HEK293 (cell line): ENCODE results near the gene QRICH2.
A peak's percentile ranks its signal among the peaks of the same experiment; 100 is the strongest.

Experiments used
- CTCF ChIA-PET: fragments of 350-600 bp; formaldehyde crosslinking; extraction: SDS; loops from one replicate; lab custom pipeline; 2021; ENCODE audit warnings: antibody characterized with exemption; lab: Yijun Ruan, JAX
- POLR2A ChIA-PET: fragments of 300-600 bp; formaldehyde crosslinking; extraction: SDS; loops from one replicate; lab custom pipeline; 2020; ENCODE audit warnings: antibody characterized with exemption, inconsistent platforms; lab: Yijun Ruan, JAX
- H3K27ac ChIP-seq: fragments of 200-500 bp; sonication (Bioruptor generic); 2 replicates; pipeline ENCODE4 v1.5.1; 2014; ENCODE audit warnings: low read depth, low read length, control low read depth, inconsistent platforms; ENCODE audit errors: extremely low read depth
- H3K36me3 ChIP-seq, 2 experiments: fragments of 200-500 bp in 1 of 2; sonication (Bioruptor generic) in 1 of 2; 1 replicate in 1 of 2; 2 replicates in 1 of 2; pipeline ENCODE4 v1.5.1; 2014 to 2017; ENCODE audit warnings: inconsistent platforms in 2 of 2, low read length in 2 of 2; ENCODE audit not compliant: control insufficient read depth in 2 of 2, insufficient read depth in 1 of 2
- H3K4me1 ChIP-seq: fragments of 200-500 bp; sonication (Bioruptor generic); 2 replicates; pipeline ENCODE4 v1.5.1; 2014; ENCODE audit warnings: mild to moderate bottlenecking, low read length, inconsistent platforms; ENCODE audit not compliant: control insufficient read depth, insufficient read depth
- H3K4me3 ChIP-seq: 2 replicates; pipeline ENCODE4 v1.5.1; 2011; ENCODE audit warnings: low read depth, mild to moderate bottlenecking, control low read depth, low read length, moderate library complexity
- H3K9me3 ChIP-seq: fragments of 200-500 bp; sonication (Bioruptor generic); 2 replicates; pipeline ENCODE4 v1.5.1; 2014; ENCODE audit warnings: low read depth, low read length, inconsistent platforms; ENCODE audit not compliant: control insufficient read depth, insufficient read depth
- GLIS2 ChIP-seq: fragments of 450-650 bp; formaldehyde crosslinking; IDR thresholded peaks from 2 replicates; pipeline ENCODE4 v1.5.1; 2016; ENCODE audit warnings: missing biosample characterization, missing genetic modification characterization
- IKZF3 ChIP-seq: fragments of 450-650 bp; IDR thresholded peaks from 2 replicates; pipeline ENCODE4 v1.5.0; 2018; ENCODE audit warnings: missing biosample characterization, mild to moderate bottlenecking, missing genetic modification characterization, moderate library complexity
- KLF1 ChIP-seq: fragments of 450-650 bp; formaldehyde crosslinking; IDR thresholded peaks from 2 replicates; pipeline ENCODE4 v1.5.1; 2016; ENCODE audit warnings: missing biosample characterization, missing genetic modification characterization
- OSR2 ChIP-seq: fragments of 450-650 bp; formaldehyde crosslinking; IDR thresholded peaks from 2 replicates; pipeline ENCODE4 v1.5.1; 2016; ENCODE audit warnings: missing biosample characterization, missing genetic modification characterization
- PBX3 ChIP-seq: sonication (generic); formaldehyde crosslinking; IDR thresholded peaks from 2 replicates; pipeline ENCODE4 v1.8.1; 2022; ENCODE audit warnings: mild to moderate bottlenecking, moderate library complexity, missing genetic modification reagents
- REPIN1 ChIP-seq: fragments of 450-650 bp; formaldehyde crosslinking; IDR thresholded peaks from 2 replicates; pipeline ENCODE4 v1.5.1; 2017; ENCODE audit warnings: missing biosample characterization, missing genetic modification characterization, low read depth
- SP2 ChIP-seq: fragments of 450-650 bp; formaldehyde crosslinking; IDR thresholded peaks from 2 replicates; pipeline ENCODE4 v1.5.1; 2016; ENCODE audit warnings: missing biosample characterization, missing genetic modification characterization
- SP3 ChIP-seq: fragments of 450-650 bp; formaldehyde crosslinking; IDR thresholded peaks from 2 replicates; pipeline ENCODE4 v1.5.1; 2016; ENCODE audit warnings: missing biosample characterization, missing genetic modification characterization
- TCF7L2 ChIP-seq: IDR thresholded peaks from 2 replicates; pipeline ENCODE4 v1.6.1; 2011; ENCODE audit warnings: low read depth, mild to moderate bottlenecking, inconsistent platforms, low read length, moderate library complexity, borderline replicate concordance
- WT1 ChIP-seq: fragments of 450-650 bp; formaldehyde crosslinking; IDR thresholded peaks from 2 replicates; pipeline ENCODE4 v1.5.1; 2016; ENCODE audit warnings: missing biosample characterization, missing genetic modification characterization
- ZBTB8A ChIP-seq: fragments of 450-650 bp; formaldehyde crosslinking; IDR thresholded peaks from 2 replicates; pipeline ENCODE4 v1.5.1; 2016; ENCODE audit warnings: missing biosample characterization, missing genetic modification characterization
- ZFHX2 ChIP-seq: fragments of 450-650 bp; formaldehyde crosslinking; conservative IDR thresholded peaks from 2 replicates; pipeline ENCODE4 v1.5.1; 2016; ENCODE audit warnings: missing biosample characterization, missing genetic modification characterization
- ZNF132 ChIP-seq: fragments of 450-650 bp; formaldehyde crosslinking; IDR thresholded peaks from 2 replicates; pipeline ENCODE4 v1.5.1; 2017; ENCODE audit warnings: missing biosample characterization, missing genetic modification characterization, borderline replicate concordance
- ZNF169 ChIP-seq: fragments of 450-650 bp; formaldehyde crosslinking; IDR thresholded peaks from 2 replicates; pipeline ENCODE4 v1.5.1; 2016; ENCODE audit warnings: missing biosample characterization, missing genetic modification characterization
- ZNF37A ChIP-seq: fragments of 450-650 bp; IDR thresholded peaks from 2 replicates; pipeline ENCODE4 v1.5.1; 2018; ENCODE audit warnings: missing biosample characterization, missing genetic modification characterization
- ZNF555 ChIP-seq: fragments of 450-650 bp; formaldehyde crosslinking; conservative IDR thresholded peaks from 2 replicates; pipeline ENCODE4 v1.5.1; 2017; ENCODE audit warnings: missing biosample characterization, mild to moderate bottlenecking, missing genetic modification characterization, inconsistent platforms
- ZNF600 ChIP-seq: fragments of 450-650 bp; formaldehyde crosslinking; IDR thresholded peaks from 2 replicates; pipeline ENCODE4 v1.5.1; 2016; ENCODE audit warnings: missing biosample characterization, missing genetic modification characterization
- ZNF610 ChIP-seq: fragments of 450-650 bp; formaldehyde crosslinking; IDR thresholded peaks from 2 replicates; pipeline ENCODE4 v1.5.1; 2016; ENCODE audit warnings: missing biosample characterization, missing genetic modification characterization, borderline replicate concordance
- ZNF660 ChIP-seq: fragments of 450-650 bp; IDR thresholded peaks from 2 replicates; pipeline ENCODE4 v1.5.1; 2018; ENCODE audit warnings: missing biosample characterization, mild to moderate bottlenecking, missing genetic modification characterization
- ZSCAN18 ChIP-seq: fragments of 450-650 bp; formaldehyde crosslinking; IDR thresholded peaks from 2 replicates; pipeline ENCODE4 v1.5.1; 2016; ENCODE audit warnings: missing biosample characterization, missing genetic modification characterization
- TF ChIP-seq, protein P1 (sequence below): fragments of 450-650 bp; formaldehyde crosslinking; IDR thresholded peaks from 2 replicates; pipeline ENCODE4 v1.5.1; 2017; ENCODE audit warnings: missing biosample characterization, missing genetic modification characterization
- TF ChIP-seq, protein P2 (sequence below): fragments of 450-650 bp; formaldehyde crosslinking; IDR thresholded peaks from 2 replicates; pipeline ENCODE4 v1.5.1; 2016; ENCODE audit warnings: missing biosample characterization, missing genetic modification characterization
- TF ChIP-seq, protein P3 (sequence below): fragments of 450-650 bp; formaldehyde crosslinking; IDR thresholded peaks from 2 replicates; pipeline ENCODE4 v1.5.1; 2016; ENCODE audit warnings: missing biosample characterization, missing genetic modification characterization
- TF ChIP-seq, protein P4 (sequence below): fragments of 450-650 bp; formaldehyde crosslinking; IDR thresholded peaks from 2 replicates; pipeline ENCODE4 v1.5.1; 2016; ENCODE audit warnings: missing biosample characterization, missing genetic modification characterization

Gene QRICH2

DNA sequence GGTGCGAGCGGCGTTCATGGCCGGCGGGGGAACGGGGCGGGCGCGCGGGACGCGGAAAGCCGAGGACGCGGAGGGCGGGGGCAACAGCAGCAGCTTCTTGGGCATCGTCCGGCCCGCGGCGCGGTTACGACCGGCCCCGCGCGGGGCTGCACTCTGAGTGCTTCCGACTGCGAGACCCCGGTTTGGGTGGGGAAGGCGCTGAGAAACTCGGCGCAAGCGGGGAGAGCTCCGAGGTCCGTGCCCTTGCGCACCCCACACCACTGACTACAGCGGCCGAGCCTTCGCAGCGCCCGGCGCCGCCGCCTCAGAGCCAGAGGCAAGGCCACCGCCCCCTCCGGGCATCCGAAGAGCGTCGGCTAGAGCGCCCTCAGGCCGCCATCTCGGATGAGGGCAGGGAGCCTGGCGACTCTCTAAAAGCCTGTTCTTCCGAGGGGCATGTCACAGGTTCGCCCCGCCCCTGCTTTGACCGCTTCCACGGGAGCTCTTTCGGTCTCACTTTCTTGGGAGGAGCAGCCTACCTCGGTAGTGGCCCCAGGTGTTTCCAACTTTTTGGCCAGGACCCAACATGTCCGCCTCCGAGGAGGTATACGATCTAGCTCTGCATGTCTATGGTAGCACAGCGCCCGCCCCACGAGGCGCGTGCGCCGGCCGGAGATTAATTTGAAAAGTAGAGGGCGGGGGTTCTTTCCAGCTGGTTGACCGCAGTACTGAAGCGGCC, 45.7 kb upstream of the QRICH2 start, which contains the start of gene PRPSAP1 (continued):
- TF ChIP-seq SP3 (tag by site-specific recombination) (peak; percentile 99), OSR2 (tag by site-specific recombination) (no peak; the same call in 1 of the 2 replicates), ZNF132 (tag by site-specific recombination) (no peak), ZNF610 (tag by site-specific recombination) (peak; percentile 80), ZBTB8A (tag by site-specific recombination) (peak; percentile 92), REPIN1 (tag by site-specific recombination) (peak; percentile 65; the same call in 1 of the 2 replicates), ZNF37A (tag by site-specific recombination) (no peak)

DNA sequence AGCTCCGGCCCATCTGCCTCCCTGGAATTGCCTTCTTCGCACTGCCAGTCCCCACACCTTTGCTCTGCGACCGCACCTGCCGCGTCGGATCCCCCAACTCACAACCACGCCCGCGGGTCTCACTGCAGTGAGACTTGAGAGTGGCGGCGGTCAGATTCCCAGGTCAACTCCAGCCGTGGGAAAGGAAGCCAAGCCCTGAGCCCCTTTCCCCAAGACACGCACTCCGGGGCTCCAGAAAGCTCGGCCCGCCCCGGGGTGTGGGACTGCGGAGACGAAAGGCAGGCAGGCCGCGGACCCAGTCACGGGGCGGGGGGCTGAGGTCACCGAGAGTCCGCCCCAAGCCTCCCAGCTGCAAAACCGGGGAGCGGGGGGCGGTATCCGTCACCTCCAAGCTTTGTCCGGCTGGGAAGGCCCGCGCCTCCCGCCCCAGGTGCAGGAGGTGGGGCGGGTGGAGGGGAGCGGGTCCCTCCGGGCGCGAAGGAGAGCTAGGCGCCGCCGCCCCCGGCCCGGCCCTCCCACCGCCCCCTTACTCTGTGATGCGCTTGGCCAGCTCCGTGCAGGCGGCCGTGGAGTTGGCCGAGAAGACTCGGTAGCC, 45.0 kb upstream of the QRICH2 start:
- H3K27ac ChIP-seq, result peak overlapping the region; percentile 96
- ChIA-PET CTCF (interaction anchor here (0.6 to 3.5 kb wide), 12 partner anchors 9 to 754 kb away, joined by 3 to 38 read pairs (median 4); partner anchors contain the start of gene SPHK1), POLR2A (interaction anchor here (0.5 to 2.9 kb wide), 33 partner anchors 8 to 498 kb away, joined by 3 to 51 read pairs (median 4); partner anchors contain the start of genes FBF1, SPHK1, UBALD2 and WBP2)
- TF ChIP-seq ZNF555 (tag by site-specific recombination) (no peak), SP3 (tag by site-specific recombination) (peak; percentile 1), GLIS2 (tag by site-specific recombination) (peak; percentile 32; the same call in 1 of the 2 replicates), ZFHX2 (tag by site-specific recombination) (peak; percentile 19; the same call in 1 of the 2 replicates), SP2 (tag by site-specific recombination) (peak; percentile 73), TCF7L2 (no peak), ZNF600 (tag by site-specific recombination) (0 out of 2 replicates have a peak, but pooled peaks have one; percentile 32), ZNF169 (tag by site-specific recombination) (no peak), ZNF660 (tag by site-specific recombination) (peak; percentile 14; the same call in 1 of the 2 replicates), IKZF3 (tag by site-specific recombination) (peak; percentile 28; the same call in 1 of the 2 replicates), PBX3 (CRISPR knock-in tag) (0 out of 2 replicates have a peak, but pooled peaks have one; percentile 24), KLF1 (tag by site-specific recombination) (peak; percentile 18), WT1 (tag by site-specific recombination) (no peak), ZSCAN18 (tag by site-specific recombination) (no peak)
- TF ChIP-seq, protein P1, sequence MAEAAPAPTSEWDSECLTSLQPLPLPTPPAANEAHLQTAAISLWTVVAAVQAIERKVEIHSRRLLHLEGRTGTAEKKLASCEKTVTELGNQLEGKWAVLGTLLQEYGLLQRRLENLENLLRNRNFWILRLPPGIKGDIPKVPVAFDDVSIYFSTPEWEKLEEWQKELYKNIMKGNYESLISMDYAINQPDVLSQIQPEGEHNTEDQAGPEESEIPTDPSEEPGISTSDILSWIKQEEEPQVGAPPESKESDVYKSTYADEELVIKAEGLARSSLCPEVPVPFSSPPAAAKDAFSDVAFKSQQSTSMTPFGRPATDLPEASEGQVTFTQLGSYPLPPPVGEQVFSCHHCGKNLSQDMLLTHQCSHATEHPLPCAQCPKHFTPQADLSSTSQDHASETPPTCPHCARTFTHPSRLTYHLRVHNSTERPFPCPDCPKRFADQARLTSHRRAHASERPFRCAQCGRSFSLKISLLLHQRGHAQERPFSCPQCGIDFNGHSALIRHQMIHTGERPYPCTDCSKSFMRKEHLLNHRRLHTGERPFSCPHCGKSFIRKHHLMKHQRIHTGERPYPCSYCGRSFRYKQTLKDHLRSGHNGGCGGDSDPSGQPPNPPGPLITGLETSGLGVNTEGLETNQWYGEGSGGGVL, result peak; percentile 95
- TF ChIP-seq, protein P2, sequence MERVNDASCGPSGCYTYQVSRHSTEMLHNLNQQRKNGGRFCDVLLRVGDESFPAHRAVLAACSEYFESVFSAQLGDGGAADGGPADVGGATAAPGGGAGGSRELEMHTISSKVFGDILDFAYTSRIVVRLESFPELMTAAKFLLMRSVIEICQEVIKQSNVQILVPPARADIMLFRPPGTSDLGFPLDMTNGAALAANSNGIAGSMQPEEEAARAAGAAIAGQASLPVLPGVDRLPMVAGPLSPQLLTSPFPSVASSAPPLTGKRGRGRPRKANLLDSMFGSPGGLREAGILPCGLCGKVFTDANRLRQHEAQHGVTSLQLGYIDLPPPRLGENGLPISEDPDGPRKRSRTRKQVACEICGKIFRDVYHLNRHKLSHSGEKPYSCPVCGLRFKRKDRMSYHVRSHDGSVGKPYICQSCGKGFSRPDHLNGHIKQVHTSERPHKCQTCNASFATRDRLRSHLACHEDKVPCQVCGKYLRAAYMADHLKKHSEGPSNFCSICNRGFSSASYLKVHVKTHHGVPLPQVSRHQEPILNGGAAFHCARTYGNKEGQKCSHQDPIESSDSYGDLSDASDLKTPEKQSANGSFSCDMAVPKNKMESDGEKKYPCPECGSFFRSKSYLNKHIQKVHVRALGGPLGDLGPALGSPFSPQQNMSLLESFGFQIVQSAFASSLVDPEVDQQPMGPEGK (tag by site-specific recombination), result peak; percentile 55
- TF ChIP-seq, protein P3, sequence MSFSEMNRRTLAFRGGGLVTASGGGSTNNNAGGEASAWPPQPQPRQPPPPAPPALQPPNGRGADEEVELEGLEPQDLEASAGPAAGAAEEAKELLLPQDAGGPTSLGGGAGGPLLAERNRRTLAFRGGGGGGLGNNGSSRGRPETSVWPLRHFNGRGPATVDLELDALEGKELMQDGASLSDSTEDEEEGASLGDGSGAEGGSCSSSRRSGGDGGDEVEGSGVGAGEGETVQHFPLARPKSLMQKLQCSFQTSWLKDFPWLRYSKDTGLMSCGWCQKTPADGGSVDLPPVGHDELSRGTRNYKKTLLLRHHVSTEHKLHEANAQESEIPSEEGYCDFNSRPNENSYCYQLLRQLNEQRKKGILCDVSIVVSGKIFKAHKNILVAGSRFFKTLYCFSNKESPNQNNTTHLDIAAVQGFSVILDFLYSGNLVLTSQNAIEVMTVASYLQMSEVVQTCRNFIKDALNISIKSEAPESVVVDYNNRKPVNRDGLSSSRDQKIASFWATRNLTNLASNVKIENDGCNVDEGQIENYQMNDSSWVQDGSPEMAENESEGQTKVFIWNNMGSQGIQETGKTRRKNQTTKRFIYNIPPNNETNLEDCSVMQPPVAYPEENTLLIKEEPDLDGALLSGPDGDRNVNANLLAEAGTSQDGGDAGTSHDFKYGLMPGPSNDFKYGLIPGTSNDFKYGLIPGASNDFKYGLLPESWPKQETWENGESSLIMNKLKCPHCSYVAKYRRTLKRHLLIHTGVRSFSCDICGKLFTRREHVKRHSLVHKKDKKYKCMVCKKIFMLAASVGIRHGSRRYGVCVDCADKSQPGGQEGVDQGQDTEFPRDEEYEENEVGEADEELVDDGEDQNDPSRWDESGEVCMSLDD (tag by site-specific recombination), result peak; percentile 59
- TF ChIP-seq, protein P4, sequence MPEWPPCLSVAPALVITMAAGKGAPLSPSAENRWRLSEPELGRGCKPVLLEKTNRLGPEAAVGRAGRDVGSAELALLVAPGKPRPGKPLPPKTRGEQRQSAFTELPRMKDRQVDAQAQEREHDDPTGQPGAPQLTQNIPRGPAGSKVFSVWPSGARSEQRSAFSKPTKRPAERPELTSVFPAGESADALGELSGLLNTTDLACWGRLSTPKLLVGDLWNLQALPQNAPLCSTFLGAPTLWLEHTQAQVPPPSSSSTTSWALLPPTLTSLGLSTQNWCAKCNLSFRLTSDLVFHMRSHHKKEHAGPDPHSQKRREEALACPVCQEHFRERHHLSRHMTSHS (tag by site-specific recombination), result no peak

More for the DNA sequence above, 45.0 kb upstream of the QRICH2 start:
- H3K4me1 ChIP-seq, result peaks cover 12% of the 10 kb centered on the region; the same call in 1 of the 2 replicates
- H3K9me3 ChIP-seq, result no peaks in the 10 kb centered on the region
- peaks cover 7 to 15% of the 10 kb centered on the region in 2 experiments; a peak in 2 of 3 replicates for H3K36me3 ChIP-seq
- peak overlapping the region; percentile 90 for H3K4me3 ChIP-seq
